H7 (cell line): ENCODE data around the gene CPT1A. TPM values are rescaled to one million over a fixed set of nuclear protein-coding genes. Genes with fewer than 3 reads are reported as not detected.

Experiments
- DNase-seq: peaks from one replicate; pipeline ENCODE4 v3.0.0; 2012
- H3K27me3 ChIP-seq: 2 replicates; pipeline ENCODE4 v1.6.0; 2011; ENCODE audit warnings: mild to moderate bottlenecking, low read length; ENCODE audit not compliant: control insufficient read depth, insufficient read depth
- H3K36me3 ChIP-seq: replicated peaks from 2 replicates; pipeline ENCODE4 v1.5.1; 2011; ENCODE audit warnings: low read length; ENCODE audit not compliant: control insufficient read depth, insufficient read depth
- H3K4me3 ChIP-seq: 2 replicates; pipeline ENCODE4 v1.5.1; 2011; ENCODE audit warnings: low read depth, mild to moderate bottlenecking, control low read depth, low read length, moderate library complexity; ENCODE audit not compliant: insufficient read depth
- total RNA-seq: library from RNA; depleted of rRNA; stranded (reverse); fragments of >200 nt; shearing (Covaris generic); gene quantifications from 2 replicates; pipeline ENCODE4 v1.2.3, GENCODE V29; 2014

The CPT1A gene
- total RNA-seq, 1 experiment from 2014 or later, result 50.0 TPM

GRCh38 chr11:68776442-68777235 is 65.1 kb downstream of the CPT1A start:
- Histone ChIP-seq H3K4me3 (no peak overlapping the region), H3K36me3 (peaks cover 20% of the 10 kb centered on the region), H3K27me3 (no peaks in the 10 kb centered on the region)
- DNase-seq, result no peak

DNA sequence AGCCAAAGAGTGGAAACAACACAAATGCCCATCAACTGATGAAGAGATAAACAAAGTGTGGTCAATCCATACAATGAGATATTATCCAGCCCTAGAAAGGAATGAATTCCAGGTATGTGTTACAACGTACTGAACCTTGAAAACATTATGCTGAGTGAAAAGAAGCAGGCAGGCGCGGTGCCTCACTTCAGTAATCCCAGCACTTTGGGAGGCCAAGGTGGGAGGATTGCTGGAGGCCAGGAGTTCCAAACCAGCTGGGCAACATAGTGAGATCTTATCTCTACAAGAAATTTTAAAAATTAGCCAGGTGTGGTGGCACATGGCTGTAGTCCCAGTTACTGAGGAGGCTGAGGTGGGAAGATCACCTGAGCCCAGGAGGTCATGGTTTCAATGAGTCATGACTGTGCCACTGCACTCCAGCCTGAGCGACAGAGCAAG is 65.7 kb downstream of the CPT1A start:
- Histone ChIP-seq H3K4me3 (no peak overlapping the region), H3K36me3 (peaks cover 19% of the 10 kb centered on the region), H3K27me3 (no peaks in the 10 kb centered on the region)
- no peak for DNase-seq

- DNase-seq, result no peak
- H3K27me3 ChIP-seq, result no peaks in the 10 kb centered on the region
- H3K4me3 ChIP-seq, result no peak overlapping the region
- H3K36me3 ChIP-seq, result peaks cover 15% of the 10 kb centered on the region
Measured at GRCh38 chr11:68774194-68774585, 67.5 kb downstream of the CPT1A start.

GRCh38 chr11:68773521-68774193 is 68.1 kb downstream of the CPT1A start:
- Histone ChIP-seq H3K4me3 (no peak overlapping the region), H3K27me3 (no peaks in the 10 kb centered on the region), H3K36me3 (peaks cover 15% of the 10 kb centered on the region)
- no peak for DNase-seq

GRCh38 chr11:68772936-68773335 is 68.8 kb downstream of the CPT1A start:
- Histone ChIP-seq H3K27me3 (no peaks in the 10 kb centered on the region), H3K36me3 (peaks cover 15% of the 10 kb centered on the region), H3K4me3 (no peak overlapping the region)
- DNase-seq, result no peak

DNA sequence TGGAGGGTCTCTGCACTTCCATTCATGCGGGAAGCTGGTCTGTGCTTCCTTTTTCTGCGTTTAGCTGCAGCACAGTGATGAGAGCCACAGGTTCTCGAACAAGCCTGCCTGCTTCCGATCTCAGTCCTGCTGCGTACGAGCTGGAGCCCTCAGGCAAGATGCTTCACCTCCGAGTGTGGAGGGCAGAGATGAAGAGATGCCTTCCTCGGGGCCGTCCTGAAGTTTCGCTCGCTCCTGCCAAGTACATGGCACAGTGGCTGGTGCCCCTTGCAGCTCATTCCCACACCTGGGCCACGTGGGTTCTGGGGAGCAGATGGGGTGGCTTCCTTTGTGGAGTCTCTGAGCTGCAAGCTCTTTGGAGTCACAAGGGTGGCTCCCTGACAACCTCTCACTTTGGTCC is 70.9 kb downstream of the CPT1A start:
- no peak overlapping the region for H3K4me3 ChIP-seq

GRCh38 chr11:68767672-68768071 is 74.0 kb downstream of the CPT1A start:
- H3K36me3 ChIP-seq, result peaks cover 3% of the 10 kb centered on the region
- DNase-seq, result no peak
- no peak overlapping the region for H3K4me3 ChIP-seq
- H3K27me3 ChIP-seq, result no peaks in the 10 kb centered on the region

More for the DNA sequence above, 70.9 kb downstream of the CPT1A start:
- Histone ChIP-seq H3K27me3 (no peaks in the 10 kb centered on the region), H3K36me3 (peaks cover 15% of the 10 kb centered on the region)
- no peak for DNase-seq

GRCh38 chr11:68766786-68767185 is 74.9 kb downstream of the CPT1A start:
- H3K27me3 ChIP-seq, result no peaks in the 10 kb centered on the region
- no peak overlapping the region for H3K4me3 ChIP-seq
- peaks cover 4% of the 10 kb centered on the region for H3K36me3 ChIP-seq
- no peak for DNase-seq

- Histone ChIP-seq H3K4me3 (no peak overlapping the region), H3K27me3 (no peaks in the 10 kb centered on the region), H3K36me3 (peaks cover 1% of the 10 kb centered on the region)
- no peak for DNase-seq
Measured at GRCh38 chr11:68764746-68765145, 77.0 kb downstream of the CPT1A start.

DNA sequence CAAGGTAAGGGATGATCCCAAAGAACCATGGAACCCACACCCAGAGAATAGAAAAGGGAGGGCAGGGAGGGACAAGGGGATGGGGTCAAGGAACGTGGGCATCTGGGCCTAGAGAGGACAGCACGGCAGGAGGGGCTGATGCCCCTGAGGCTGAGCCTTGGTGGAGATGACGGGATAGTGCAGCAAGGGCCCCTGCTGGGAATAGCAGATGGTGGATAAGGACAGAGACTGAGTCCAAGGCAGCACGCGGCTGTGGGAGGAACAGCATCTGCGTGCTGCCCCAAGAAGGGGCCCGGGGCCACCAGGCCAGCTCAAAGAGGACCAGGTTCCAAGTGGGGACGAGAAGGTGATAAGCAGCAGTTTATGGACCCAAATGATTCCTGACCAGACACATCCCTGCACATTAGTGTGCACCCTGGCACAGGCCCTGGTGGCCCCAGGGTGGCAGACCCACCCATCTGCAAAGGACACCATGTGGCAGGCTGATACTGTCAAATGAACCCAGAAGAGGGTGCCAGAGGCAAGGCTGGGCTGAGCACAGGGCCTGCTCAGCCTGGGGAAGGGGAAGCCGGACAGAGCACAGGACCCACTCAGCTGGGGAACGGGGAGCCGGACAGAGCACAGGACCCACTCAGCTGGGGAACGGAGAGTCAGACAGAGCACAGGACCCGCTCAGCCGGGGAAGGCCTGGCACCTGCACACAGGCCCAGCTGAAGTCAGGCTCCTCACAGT is 77.6 kb downstream of the CPT1A start:
- H3K4me3 ChIP-seq, result no peak overlapping the region
- peak; percentile 67 for DNase-seq
- peaks cover 1% of the 10 kb centered on the region for H3K36me3 ChIP-seq
- no peaks in the 10 kb centered on the region for H3K27me3 ChIP-seq

GRCh38 chr11:68763181-68763721 is 78.5 kb downstream of the CPT1A start:
- peaks cover 1% of the 10 kb centered on the region for H3K36me3 ChIP-seq
- H3K4me3 ChIP-seq, result no peak overlapping the region
- no peaks in the 10 kb centered on the region for H3K27me3 ChIP-seq
- peak; percentile 65 for DNase-seq

DNA sequence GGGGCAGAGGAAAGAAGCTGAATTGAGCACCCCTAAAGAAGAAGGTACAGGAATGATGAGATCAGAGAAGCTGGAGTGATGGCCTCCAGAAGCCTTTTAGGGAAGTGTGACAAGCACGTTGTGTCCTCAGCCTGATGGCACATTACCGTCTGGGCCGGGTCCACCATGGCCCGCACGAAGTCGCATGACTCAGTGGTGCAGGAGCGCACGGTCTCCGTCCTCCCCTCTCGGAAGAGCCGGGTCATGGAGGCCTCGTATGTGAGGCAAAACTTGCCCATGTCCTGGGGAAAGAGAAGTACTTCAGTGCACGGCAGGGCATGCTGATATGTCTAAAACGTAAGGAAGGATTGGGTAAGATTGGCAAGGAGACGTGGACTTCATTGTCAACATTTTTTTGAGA is 79.2 kb downstream of the CPT1A start:
- no peak overlapping the region for H3K4me3 ChIP-seq
- peaks cover 1% of the 10 kb centered on the region for H3K36me3 ChIP-seq
- no peak for DNase-seq
- no peaks in the 10 kb centered on the region for H3K27me3 ChIP-seq

GRCh38 chr11:68761801-68762200 is 79.9 kb downstream of the CPT1A start:
- H3K27me3 ChIP-seq, result no peaks in the 10 kb centered on the region
- no peak for DNase-seq
- H3K4me3 ChIP-seq, result no peak overlapping the region
- peaks cover 1% of the 10 kb centered on the region for H3K36me3 ChIP-seq

- Histone ChIP-seq H3K27me3 (no peaks in the 10 kb centered on the region), H3K36me3 (peaks cover 1% of the 10 kb centered on the region), H3K4me3 (no peak overlapping the region)
- DNase-seq, result no peak
Measured at GRCh38 chr11:68759991-68760390, 81.7 kb downstream of the CPT1A start.
